NCI-H2171 (cell line): ENCODE results near the gene INTS2.
"Not testable (repeated sequence)": the region's sequence is repeated elsewhere in the genome, so short reads cannot be mapped to it uniquely, and the experiment has no call there.

ENCODE experiments used
- DNase-seq: peaks from one replicate; lab custom pipeline; 2025; lab: John Stamatoyannopoulos, UW

INTS2 gene

GRCh38 chr17:61849674-61850073 is 78.1 kb downstream of the INTS2 start:
- no peak for DNase-seq

GRCh38 chr17:61848896-61849295 is 78.9 kb downstream of the INTS2 start:
- DNase-seq = no peak

- no peak for DNase-seq
Measured at GRCh38 chr17:61848247-61848646, 79.5 kb downstream of the INTS2 start.

- no peak for DNase-seq
Measured at GRCh38 chr17:61847659-61848058, 80.1 kb downstream of the INTS2 start.

- no peak for DNase-seq
Measured at GRCh38 chr17:61846761-61847375, 80.9 kb downstream of the INTS2 start.

- no peak for DNase-seq
Measured at GRCh38 chr17:61846088-61846487, 81.7 kb downstream of the INTS2 start.

- DNase-seq = no peak
Measured at GRCh38 chr17:61843435-61843834, 84.3 kb downstream of the INTS2 start.

GRCh38 chr17:61842899-61843298 is 84.9 kb downstream of the INTS2 start:
- no peak for DNase-seq

- DNase-seq = no peak
Measured at GRCh38 chr17:61839300-61839786, 88.4 kb downstream of the INTS2 start.

- DNase-seq = peak; percentile 39
Measured at GRCh38 chr17:61837175-61838051, 90.4 kb downstream of the INTS2 start.

GRCh38 chr17:61836266-61837174 is 91.3 kb downstream of the INTS2 start:
- DNase-seq = no peak

GRCh38 chr17:61835606-61836005 is 92.2 kb downstream of the INTS2 start:
- DNase-seq = no peak

- DNase-seq = no peak
Measured at GRCh38 chr17:61834610-61835009, 93.2 kb downstream of the INTS2 start.

GRCh38 chr17:61833536-61834193 is 94.1 kb downstream of the INTS2 start:
- no peak for DNase-seq

GRCh38 chr17:61832463-61832862 is 95.3 kb downstream of the INTS2 start:
- DNase-seq = no peak

- no peak for DNase-seq
Measured at GRCh38 chr17:61831099-61831498, 96.7 kb downstream of the INTS2 start.

- no peak for DNase-seq
Measured at GRCh38 chr17:61828694-61829093, 99.1 kb downstream of the INTS2 start.

- DNase-seq = no peak
Measured at GRCh38 chr17:61827649-61828395, 100.0 kb downstream of the INTS2 start.

GRCh38 chr17:61826866-61827265 is 100.9 kb downstream of the INTS2 start:
- not testable (repeated sequence) for DNase-seq

- not testable (repeated sequence) for DNase-seq
Measured at GRCh38 chr17:61826198-61826597, 101.6 kb downstream of the INTS2 start.
